Subcutaneous abdominal adipose tissue (tissue), 5 donors: ENCODE data around the gene FKBP2.

ENCODE experiments used
- H3K27ac ChIP-seq: one replicate; pipeline ENCODE4 v1.7.0; 2013; ENCODE audit warnings: low read depth, mild to moderate bottlenecking, inconsistent platforms, low read length, moderate library complexity
- H3K27me3 ChIP-seq, 5 donors: one replicate each; pipeline ENCODE4 v1.7.0; 2013; ENCODE audit warnings: low read length in 5 of 5, inconsistent platforms in 1 of 5; ENCODE audit not compliant: control insufficient read depth in 5 of 5, insufficient read depth in 4 of 5
- H3K36me3 ChIP-seq, 5 donors: one replicate each; pipeline ENCODE4 v1.7.0; 2013; ENCODE audit warnings: low read length in 5 of 5; ENCODE audit not compliant: control insufficient read depth in 5 of 5, insufficient read depth in 5 of 5
- H3K4me1 ChIP-seq, 5 donors: one replicate each; pipeline ENCODE4 v1.7.0; 2013; ENCODE audit warnings: low read length in 5 of 5, mild to moderate bottlenecking in 3 of 5, moderate library complexity in 1 of 5; ENCODE audit not compliant: control insufficient read depth in 5 of 5, insufficient read depth in 5 of 5
- H3K4me3 ChIP-seq, 5 donors: one replicate each; pipeline ENCODE4 v1.7.0; 2013; ENCODE audit warnings: low read length in 5 of 5, low read depth in 1 of 5
- H3K9ac ChIP-seq, 5 donors: one replicate each; pipeline ENCODE4 v1.7.0; 2013; ENCODE audit warnings: low read length in 5 of 5, mild to moderate bottlenecking in 4 of 5, moderate library complexity in 3 of 5
- H3K9me3 ChIP-seq, 5 donors: one replicate each; pipeline ENCODE4 v1.7.0; 2013; ENCODE audit warnings: low read length in 5 of 5; ENCODE audit not compliant: control insufficient read depth in 5 of 5
- donor health status: healthy.
- donor health status: healthy.
- donor health status: healthy.
- donor health status: healthy.
- donor health status: healthy.

Gene FKBP2

GRCh38 chr11:64240435-64241240, at the start of gene FKBP2:
Gene FKBP2, plus strand, starts transcription at chr11:64241095. Its CDS starts 1,293 bp downstream, at chr11:64242388.
- peak within 1 kb of the TSS; percentile 99 for H3K27ac ChIP-seq
- peaks cover 0 to 7% (median 0%) of the 10 kb centered on the region in 5 donors for H3K27me3 ChIP-seq

GRCh38 chr11:64192434-64192833, 48.5 kb upstream of the FKBP2 start:
- no peak overlapping the region for H3K4me3 ChIP-seq
- H3K9ac ChIP-seq: no peak overlapping the region
- H3K9me3 ChIP-seq: no peaks in the 10 kb centered on the region
- peaks cover 0 to 7% (median 7%) of the 10 kb centered on the region in 5 donors for H3K4me1 ChIP-seq
- no peak overlapping the region for H3K27ac ChIP-seq
- H3K27me3 ChIP-seq: no peaks in the 10 kb centered on the region
- peaks cover 16 to 56% (median 51%) of the 10 kb centered on the region in 5 donors for H3K36me3 ChIP-seq

More at GRCh38 chr11:64240435-64241240, at the start of gene FKBP2:
- Histone ChIP-seq H3K9me3 (no peaks in the 10 kb centered on the region), H3K9ac (peak within 1 kb of the TSS; percentile 79 to 95 (median 90)), H3K4me3 (peak within 1 kb of the TSS; percentile 75 to 86 (median 84)), H3K4me1 (peaks cover 8 to 61% (median 40%) of the 10 kb centered on the region in 5 donors), H3K36me3 (peaks cover 0 to 42% (median 34%) of the 10 kb centered on the region in 5 donors)

GRCh38 chr11:64196626-64197025, 44.3 kb upstream of the FKBP2 start:
- Histone ChIP-seq H3K9ac (no peak overlapping the region), H3K9me3 (no peaks in the 10 kb centered on the region), H3K27me3 (no peaks in the 10 kb centered on the region), H3K27ac (no peak overlapping the region), H3K36me3 (peaks cover 18 to 90% (median 82%) of the 10 kb centered on the region in 5 donors), H3K4me1 (no peaks in the 10 kb centered on the region), H3K4me3 (no peak overlapping the region)

GRCh38 chr11:64198511-64198910, 42.4 kb upstream of the FKBP2 start:
- Histone ChIP-seq H3K27me3 (no peaks in the 10 kb centered on the region), H3K36me3 (peaks cover 21 to 94% (median 87%) of the 10 kb centered on the region in 5 donors), H3K4me3 (no peak overlapping the region), H3K27ac (no peak overlapping the region), H3K9me3 (no peaks in the 10 kb centered on the region), H3K9ac (no peak overlapping the region), H3K4me1 (no peaks in the 10 kb centered on the region)

GRCh38 chr11:64201543-64201942, 39.4 kb upstream of the FKBP2 start:
- Histone ChIP-seq H3K27ac (no peak overlapping the region), H3K36me3 (peaks cover 10 to 80% (median 67%) of the 10 kb centered on the region in 5 donors), H3K27me3 (no peaks in the 10 kb centered on the region), H3K4me3 (no peak overlapping the region), H3K9ac (no peak overlapping the region), H3K4me1 (peaks cover 0 to 19% (median 16%) of the 10 kb centered on the region in 5 donors), H3K9me3 (no peaks in the 10 kb centered on the region)

- H3K4me1 ChIP-seq: peaks cover 0 to 33% (median 26%) of the 10 kb centered on the region in 5 donors
- peaks cover 4 to 65% (median 53%) of the 10 kb centered on the region in 5 donors for H3K36me3 ChIP-seq
- H3K4me3 ChIP-seq: no peak overlapping the region
- no peak overlapping the region for H3K27ac ChIP-seq
- no peak overlapping the region for H3K9ac ChIP-seq
- H3K9me3 ChIP-seq: no peaks in the 10 kb centered on the region
- no peaks in the 10 kb centered on the region for H3K27me3 ChIP-seq
Observed at GRCh38 chr11:64202992-64203391, 37.9 kb upstream of the FKBP2 start.

GRCh38 chr11:64203421-64204079, 37.3 kb upstream of the FKBP2 start:
- no peak overlapping the region for H3K4me3 ChIP-seq
- no peaks in the 10 kb centered on the region for H3K27me3 ChIP-seq
- H3K4me1 ChIP-seq: peaks cover 0 to 39% (median 31%) of the 10 kb centered on the region in 5 donors
- H3K36me3 ChIP-seq: peaks cover 3 to 60% (median 48%) of the 10 kb centered on the region in 5 donors
- H3K9me3 ChIP-seq: no peaks in the 10 kb centered on the region
- H3K9ac ChIP-seq: no peak overlapping the region
- H3K27ac ChIP-seq: no peak overlapping the region

GRCh38 chr11:64204080-64204440, 36.8 kb upstream of the FKBP2 start:
- peaks cover 3 to 56% (median 46%) of the 10 kb centered on the region in 5 donors for H3K36me3 ChIP-seq
- H3K4me3 ChIP-seq: no peak overlapping the region
- no peak overlapping the region for H3K27ac ChIP-seq
- no peak overlapping the region for H3K9ac ChIP-seq
- no peaks in the 10 kb centered on the region for H3K9me3 ChIP-seq
- no peaks in the 10 kb centered on the region for H3K27me3 ChIP-seq
- H3K4me1 ChIP-seq: peaks cover 0 to 44% (median 32%) of the 10 kb centered on the region in 5 donors

GRCh38 chr11:64204464-64204989, 36.4 kb upstream of the FKBP2 start:
- H3K27ac ChIP-seq: no peak overlapping the region
- H3K36me3 ChIP-seq: peaks cover 3 to 55% (median 45%) of the 10 kb centered on the region in 5 donors
- H3K4me3 ChIP-seq: no peak overlapping the region
- H3K9me3 ChIP-seq: no peaks in the 10 kb centered on the region
- H3K4me1 ChIP-seq: peaks cover 0 to 47% (median 32%) of the 10 kb centered on the region in 5 donors
- H3K9ac ChIP-seq: no peak overlapping the region
- no peaks in the 10 kb centered on the region for H3K27me3 ChIP-seq
